H1 (cell line): ENCODE data around the gene HSPA12A. TPM values are rescaled to one million over a fixed set of nuclear protein-coding genes. Genes with fewer than 3 reads are reported as not detected.

Source experiments
- CTCF ChIA-PET: fragments of 300-600 bp; sonication (Branson Sonifier 250); formaldehyde crosslinking; loops from one replicate; lab custom pipeline; 2021; ENCODE audit not compliant: partially characterized antibody; lab: Charles Lee
- POLR2A ChIA-PET: fragments of 300-600 bp; sonication (Branson Sonifier 250); formaldehyde crosslinking; loops from one replicate; lab custom pipeline; 2021; ENCODE audit warnings: inconsistent platforms; ENCODE audit not compliant: partially characterized antibody; lab: Charles Lee
- DNase-seq, 2 experiments: peaks; one replicate each; pipeline versions ENCODE4 v3.0.0 to v3.0.0-alpha.2; 2010 to 2022; ENCODE audit warnings: low spot score in 2 of 2, low read depth in 1 of 2, mixed read lengths in 1 of 2
- FAIRE-seq: peaks from 2 replicates; lab custom pipeline; 2011; peaks lifted over from hg19 to GRCh38; lab: Jason Lieb, UNC
- H2AFZ ChIP-seq: 2 replicates; pipeline ENCODE4 v1.8.1; 2012; ENCODE audit warnings: low read length, inconsistent platforms
- H2AK5ac ChIP-seq: 2 replicates; pipeline ENCODE4 v1.6.1; 2013; ENCODE audit warnings: low read depth, low read length
- H2BK120ac ChIP-seq: replicated peaks from 2 replicates; pipeline ENCODE3; 2013; ENCODE audit warnings: low read depth, low read length, inconsistent platforms
- H2BK12ac ChIP-seq: 2 replicates; pipeline ENCODE4 v1.6.1; 2013; ENCODE audit warnings: low read depth, low read length
- H2BK15ac ChIP-seq: 2 replicates; pipeline ENCODE4 v1.6.1; 2013; ENCODE audit warnings: low read length
- H2BK20ac ChIP-seq: 2 replicates; pipeline ENCODE4 v1.6.1; 2013; ENCODE audit warnings: low read length
- H2BK5ac ChIP-seq: 2 replicates; pipeline ENCODE4 v1.6.1; 2013; ENCODE audit warnings: low read depth, low read length
- H3K14ac ChIP-seq: 2 replicates; pipeline ENCODE4 v1.6.1; 2013; ENCODE audit warnings: inconsistent platforms; ENCODE audit not compliant: insufficient read length
- H3K18ac ChIP-seq: 2 replicates; pipeline ENCODE4 v1.6.1; 2013; ENCODE audit warnings: low read length; ENCODE audit errors: extremely low read depth
- H3K23ac ChIP-seq: 2 replicates; pipeline ENCODE4 v1.6.1; 2013; ENCODE audit warnings: inconsistent platforms; ENCODE audit not compliant: insufficient read length
- H3K23me2 ChIP-seq: 2 replicates; pipeline ENCODE4 v1.6.1; 2013; ENCODE audit warnings: low read depth, low read length
- H3K27ac ChIP-seq: 2 replicates; pipeline ENCODE4 v1.6.1; 2011; ENCODE audit warnings: low read depth, low read length, inconsistent platforms
- H3K27me3 ChIP-seq, 4 experiments: replicated peaks in 1 of 4; 1 replicate in 1 of 4; 2 replicates in 3 of 4; pipeline versions ENCODE4 v1.6.1 to v1.8.1; 2011 to 2013; ENCODE audit warnings: low read length in 3 of 4, mild to moderate bottlenecking in 3 of 4, inconsistent platforms in 2 of 4, mixed read lengths in 2 of 4, moderate library complexity in 1 of 4; ENCODE audit not compliant: control insufficient read depth in 3 of 4, insufficient read depth in 3 of 4; ENCODE audit errors: extremely low read depth in 1 of 4
- H3K36me3 ChIP-seq, 4 experiments: 2 replicates each; pipeline versions ENCODE4 v1.6.1 to v1.8.1; 2011 to 2013; ENCODE audit warnings: mild to moderate bottlenecking in 4 of 4, low read length in 3 of 4, moderate library complexity in 2 of 4, control low read depth in 1 of 4, inconsistent platforms in 1 of 4; ENCODE audit not compliant: insufficient read depth in 4 of 4, control insufficient read depth in 2 of 4
- H3K4ac ChIP-seq: replicated peaks from 2 replicates; pipeline ENCODE3; 2013; ENCODE audit warnings: low read length, low read depth, mixed read lengths, inconsistent platforms; ENCODE audit not compliant: insufficient read length
- H3K4me1 ChIP-seq, 4 experiments: replicated peaks in 1 of 4; 1 replicate in 1 of 4; 2 replicates in 3 of 4; pipeline versions ENCODE4 v1.6.1 to v1.8.1; 2011 to 2013; ENCODE audit warnings: low read length in 3 of 4, inconsistent platforms in 2 of 4, mixed read lengths in 1 of 4; ENCODE audit not compliant: insufficient read depth in 4 of 4, control insufficient read depth in 3 of 4
- H3K4me2 ChIP-seq, 2 experiments: 2 replicates each; pipeline versions ENCODE4 v1.6.1 to v1.8.1; 2011 to 2013; ENCODE audit warnings: low read depth in 2 of 2, low read length in 2 of 2, control low read depth in 1 of 2, inconsistent platforms in 1 of 2, mild to moderate bottlenecking in 1 of 2; ENCODE audit not compliant: insufficient read depth in 1 of 2
- H3K4me3 ChIP-seq, 4 experiments: fragments of 200-600, 300-600 bp in 1 of 4; sonication (generic), shearing (Covaris generic), sonication (Bioruptor Twin) in 1 of 4; 2 replicates each; pipeline versions ENCODE4 v1.5.1 to v1.8.1; 2011 to 2016; ENCODE audit warnings: low read length in 4 of 4, low read depth in 3 of 4, control low read depth in 2 of 4, inconsistent platforms in 2 of 4, mild to moderate bottlenecking in 2 of 4, mixed read lengths in 1 of 4, moderate library complexity in 1 of 4; ENCODE audit not compliant: insufficient read depth in 2 of 4; ENCODE audit errors: extremely low read depth in 1 of 4
- H3K56ac ChIP-seq: replicated peaks from 2 replicates; pipeline ENCODE3; 2013; ENCODE audit warnings: low read depth, mild to moderate bottlenecking, mixed read lengths, low read length, inconsistent platforms; ENCODE audit not compliant: insufficient read length
- H3K79me1 ChIP-seq: 2 replicates; pipeline ENCODE4 v1.6.1; 2013; ENCODE audit warnings: low read depth, low read length, control low read depth
- H3K79me2 ChIP-seq, 2 experiments: 2 replicates each; pipeline versions ENCODE4 v1.6.1 to v1.8.1; 2012 to 2013; ENCODE audit warnings: low read length in 2 of 2, mild to moderate bottlenecking in 2 of 2, inconsistent platforms in 1 of 2; ENCODE audit not compliant: insufficient read depth in 2 of 2, control insufficient read depth in 1 of 2
- H3K9ac ChIP-seq, 4 experiments: replicated peaks in 1 of 4; 1 replicate in 1 of 4; 2 replicates in 3 of 4; pipeline versions ENCODE4 v1.6.1 to v1.8.1; 2011 to 2013; ENCODE audit warnings: low read depth in 3 of 4, low read length in 3 of 4, control low read depth in 2 of 4, mild to moderate bottlenecking in 2 of 4, moderate library complexity in 2 of 4, inconsistent platforms in 1 of 4; ENCODE audit errors: extremely low read depth in 1 of 4
- H3K9me3 ChIP-seq, 2 experiments: 2 replicates each; pipeline versions ENCODE4 v1.6.1 to v1.8.1; 2012 to 2013; ENCODE audit warnings: mild to moderate bottlenecking in 2 of 2, moderate library complexity in 2 of 2, control low read depth in 1 of 2, inconsistent platforms in 1 of 2, low read depth in 1 of 2, low read length in 1 of 2, mixed read lengths in 1 of 2; ENCODE audit not compliant: insufficient read depth in 2 of 2
- H4K20me1 ChIP-seq, 2 experiments: replicated peaks in 1 of 2; 2 replicates each; pipeline versions ENCODE3 to v1.8.1; 2011 to 2013; ENCODE audit warnings: inconsistent platforms in 2 of 2, low read length in 2 of 2, mild to moderate bottlenecking in 1 of 2; ENCODE audit not compliant: insufficient read depth in 2 of 2, control insufficient read depth in 1 of 2
- H4K5ac ChIP-seq: 2 replicates; pipeline ENCODE4 v1.6.1; 2013; ENCODE audit warnings: low read length, low read depth, mixed read lengths, inconsistent platforms; ENCODE audit not compliant: insufficient read length
- H4K8ac ChIP-seq: 2 replicates; pipeline ENCODE4 v1.8.0; 2013; ENCODE audit warnings: mild to moderate bottlenecking, moderate library complexity, low read length, inconsistent platforms; ENCODE audit not compliant: insufficient read depth; ENCODE audit errors: extremely low read depth
- H4K91ac ChIP-seq: replicated peaks from 2 replicates; pipeline ENCODE3; 2013; ENCODE audit warnings: low read length, mixed read lengths, inconsistent platforms; ENCODE audit not compliant: insufficient read length
- SUZ12 ChIP-seq: fragments of 200-600 bp; sonication (generic); IDR thresholded peaks from 2 replicates; pipeline ENCODE4 v1.6.1; 2012; ENCODE audit warnings: mild to moderate bottlenecking, inconsistent platforms, low read length, moderate library complexity, mixed read lengths
- WGBS, 2 experiments: shearing (Covaris generic) in 1 of 2; methylation state at CpG; one replicate each; pipeline versions ENCODE4 v1.1.6 to v1.1.7; 2013 to 2015; ENCODE audit warnings: low lambda C conversion rate in 2 of 2, mixed read lengths in 2 of 2, inconsistent platforms in 1 of 2, low coverage in 1 of 2, missing lambda C conversion rate in 1 of 2; ENCODE audit not compliant: insufficient replicate concordance in 2 of 2, insufficient coverage in 1 of 2, insufficient read length in 1 of 2; ENCODE audit errors: extremely low coverage in 1 of 2, missing lambda C conversion rate in 1 of 2; 5-methylcytosine and 5-hydroxymethylcytosine counted together
- polyA plus RNA-seq, 7 experiments: library from polyadenylated mRNA; depleted of rRNA in 3 of 7; stranded (reverse) in 5 of 7; unstranded in 2 of 7; fragments of >200 nt in 5 of 7; fragments of 200-250 nt in 2 of 7; gene quantifications; 1 replicate in 5 of 7; 2 replicates in 1 of 7; 4 replicates in 1 of 7; pipeline versions ENCODE4 v1.2.1 to v1.2.3, GENCODE V29; 2011 to 2013; ENCODE audit warnings: missing spikeins in 2 of 7, mixed read lengths in 2 of 7
- total RNA-seq: library from RNA; stranded (reverse); fragmentation: NEBNext Ultra II Directional; extraction: Animal tissue kit (Norgen Biotek cat#: 25700); gene quantifications from 2 replicates; pipeline ENCODE4 v1.2.1, GENCODE V29; 2021

Gene HSPA12A
- total and polyA plus RNA-seq, 2 of the 8 experiments (the other 6 are each of a cell fraction or from before 2014, with no cell fraction given) = 3.1 to 6.9 TPM

DNA sequence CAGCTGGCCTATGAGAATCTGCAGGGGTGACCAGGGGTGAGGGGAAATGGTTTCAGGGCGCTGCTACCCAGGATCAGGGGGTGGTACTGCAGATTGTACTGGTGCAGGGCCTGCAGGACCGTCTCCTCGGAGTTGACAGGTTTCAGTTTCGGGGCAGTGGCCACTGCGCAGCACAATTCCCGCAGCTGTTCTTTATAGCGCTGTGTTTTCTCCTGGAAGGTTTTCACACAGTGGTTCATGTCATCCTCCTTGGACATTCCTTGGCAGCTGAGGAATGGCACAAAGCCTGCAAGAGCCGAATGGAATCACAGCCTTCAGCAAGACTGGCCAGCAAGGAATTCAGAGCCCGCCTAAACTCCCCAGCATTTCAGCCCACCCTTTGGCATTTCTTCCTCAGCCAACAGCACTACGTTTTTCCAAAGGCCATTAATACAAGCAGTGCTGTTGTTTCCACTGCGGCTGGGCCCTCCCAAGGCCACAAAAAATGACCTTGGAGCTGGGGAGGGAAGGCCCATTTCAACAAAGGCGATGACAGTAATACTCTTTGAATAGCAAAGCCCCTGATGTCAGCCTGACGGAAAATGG lies 76.7 kb downstream of the HSPA12A start:
- Histone ChIP-seq H3K79me2 (0 out of 4 replicates have a peak, but pooled peaks cover 0 to 4% of the 10 kb centered on the region in 2 experiments), H2AFZ (no peak overlapping the region), H4K8ac (no peak overlapping the region), H3K4me3 (no peak overlapping the region), H3K36me3 (peaks cover 5 to 49% (median 13%) of the 10 kb centered on the region in 4 experiments; a peak in 7 of 8 replicates), H3K4ac (no peak overlapping the region), H3K9me3 (no peaks in the 10 kb centered on the region), H3K27ac (no peak overlapping the region), H2BK15ac (no peak overlapping the region), H3K23ac (no peak overlapping the region), H2BK20ac (no peak overlapping the region), H3K18ac (no peak overlapping the region), H3K9ac (no peak overlapping the region), H4K91ac (no peak overlapping the region), H3K27me3 (no peaks in the 10 kb centered on the region), H3K4me1 (peaks cover 0 to 16% (median 8%) of the 10 kb centered on the region in 4 experiments; a peak in 6 of 7 replicates), H2BK5ac (no peak overlapping the region), H4K5ac (no peak overlapping the region), H3K23me2 (no peaks in the 10 kb centered on the region; the same call in none of the 2 replicates), H2BK12ac (no peak overlapping the region), H3K56ac (no peak overlapping the region), H2BK120ac (no peak overlapping the region), H2AK5ac (no peak overlapping the region), H3K79me1 (peaks cover 2% of the 10 kb centered on the region; the same call in 1 of the 2 replicates), H3K4me2 (no peak overlapping the region), H4K20me1 (peaks cover 0 to 2% of the 10 kb centered on the region in 2 experiments), H3K14ac (no peak overlapping the region)
- DNase-seq (peak in 1 of 2 experiments; percentile 42), FAIRE-seq (no peak)
- no peak for TF ChIP-seq SUZ12
- POLR2A ChIA-PET = no interaction called here
- CTCF ChIA-PET = interaction anchor here (0.7 to 1.2 kb wide), 6 partner anchors 10 to 510 kb away, joined by 3 to 4 read pairs (median 3); no protein-coding TSS in a partner anchor
- 92% methylated on average over 13 of the region's 13 CpGs; no CpG with 5 or more reads in 1 of the 2 experiments for WGBS, 2 experiments
